Mammary epithelial cell (primary cell): ENCODE results near the gene SGTA.

Source experiments
- EZH2 ChIP-seq: IDR thresholded peaks from 2 replicates; pipeline ENCODE4 v1.6.1; 2012; ENCODE audit warnings: low read length, inconsistent platforms, borderline replicate concordance
- TF ChIP-seq, protein P1 (sequence below), 2 donors: IDR thresholded peaks in 1 of 2; conservative IDR thresholded peaks in 1 of 2; 2 replicates each; pipeline ENCODE4 v1.5.1; 2011 to 2012; ENCODE audit warnings: inconsistent platforms in 2 of 2, low read length in 2 of 2, mild to moderate bottlenecking in 2 of 2, control low read depth in 1 of 2, low read depth in 1 of 2; ENCODE audit not compliant: insufficient read depth in 1 of 2; ENCODE audit errors: extremely low read depth in 1 of 2

DNA sequence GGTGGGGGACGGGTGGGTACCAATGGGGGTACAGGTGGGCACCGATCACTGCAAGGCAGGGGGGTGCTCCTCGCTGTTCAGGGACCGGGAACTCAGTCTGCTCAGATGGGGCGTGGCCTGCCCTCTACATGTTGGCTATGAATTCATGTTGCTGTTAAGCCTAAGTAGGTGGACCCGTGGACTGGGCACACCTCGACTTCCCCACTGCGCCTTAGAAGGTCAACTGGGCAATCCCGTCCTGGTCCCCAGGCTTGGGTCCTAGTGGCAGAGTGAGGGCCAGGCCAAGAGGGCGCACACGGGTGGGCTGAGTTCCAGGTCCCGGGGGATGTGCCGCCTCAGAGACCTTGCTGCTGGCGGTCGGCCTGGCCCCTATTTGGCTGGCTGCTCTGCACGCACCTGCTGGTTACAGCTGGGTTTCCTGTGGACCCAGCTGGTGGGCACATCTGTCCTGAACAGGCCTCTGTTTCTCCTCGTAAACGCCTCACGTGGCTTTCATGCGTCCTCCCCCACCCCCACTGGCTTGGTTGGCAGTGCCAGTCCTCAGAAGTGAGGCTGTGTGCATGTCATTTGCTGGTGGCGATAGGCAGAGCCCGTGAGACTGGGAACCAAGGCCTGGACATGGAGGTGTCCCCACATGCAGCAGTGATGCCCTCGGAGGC, 23.0 kb upstream of the SGTA start:
- TF ChIP-seq, protein P1, sequence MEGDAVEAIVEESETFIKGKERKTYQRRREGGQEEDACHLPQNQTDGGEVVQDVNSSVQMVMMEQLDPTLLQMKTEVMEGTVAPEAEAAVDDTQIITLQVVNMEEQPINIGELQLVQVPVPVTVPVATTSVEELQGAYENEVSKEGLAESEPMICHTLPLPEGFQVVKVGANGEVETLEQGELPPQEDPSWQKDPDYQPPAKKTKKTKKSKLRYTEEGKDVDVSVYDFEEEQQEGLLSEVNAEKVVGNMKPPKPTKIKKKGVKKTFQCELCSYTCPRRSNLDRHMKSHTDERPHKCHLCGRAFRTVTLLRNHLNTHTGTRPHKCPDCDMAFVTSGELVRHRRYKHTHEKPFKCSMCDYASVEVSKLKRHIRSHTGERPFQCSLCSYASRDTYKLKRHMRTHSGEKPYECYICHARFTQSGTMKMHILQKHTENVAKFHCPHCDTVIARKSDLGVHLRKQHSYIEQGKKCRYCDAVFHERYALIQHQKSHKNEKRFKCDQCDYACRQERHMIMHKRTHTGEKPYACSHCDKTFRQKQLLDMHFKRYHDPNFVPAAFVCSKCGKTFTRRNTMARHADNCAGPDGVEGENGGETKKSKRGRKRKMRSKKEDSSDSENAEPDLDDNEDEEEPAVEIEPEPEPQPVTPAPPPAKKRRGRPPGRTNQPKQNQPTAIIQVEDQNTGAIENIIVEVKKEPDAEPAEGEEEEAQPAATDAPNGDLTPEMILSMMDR (conservative IDR thresholded peaks at IDR 0.05 in 1 of 2, IDR thresholded peaks at IDR 0.05 in 1 of 2; ENCODE audit: extremely low read depth in 1 of 2, insufficient read depth in 1 of 2, low read depth in 1 of 2, low read length in 2 of 2): no peak
- TF ChIP-seq EZH2: no peak
